Smooth muscle cell (in vitro differentiated cells): ENCODE results near the gene HSDL2. TPM values are rescaled to one million over a fixed set of nuclear protein-coding genes. Genes with fewer than 3 reads are reported as not detected.

Experiments
- DNase-seq: peaks from one replicate; lab custom pipeline; 2025; ENCODE audit not compliant: unreplicated experiment; lab: John Stamatoyannopoulos, UW
- H2AFZ ChIP-seq: fragments of 200-600 bp; sonication (generic); 2 replicates; pipeline ENCODE4 v1.6.0; 2016; ENCODE audit warnings: antibody characterized with exemption, low read depth, mild to moderate bottlenecking
- H3F3A ChIP-seq: fragments of 200-600 bp; sonication (generic); 2 replicates; pipeline ENCODE4 v1.6.0; 2017; ENCODE audit warnings: antibody characterized with exemption, low read depth
- H3K27ac ChIP-seq: fragments of 200-600 bp; sonication (generic); 2 replicates; pipeline ENCODE4 v1.5.1; 2016; ENCODE audit warnings: low read depth, mild to moderate bottlenecking
- H3K27me3 ChIP-seq: fragments of 200-600 bp; sonication (generic); 2 replicates; pipeline ENCODE4 v1.6.1; 2016; ENCODE audit warnings: low read depth, mild to moderate bottlenecking
- H3K36me3 ChIP-seq: fragments of 200-600 bp; sonication (generic); 2 replicates; pipeline ENCODE4 v1.5.1; 2016; ENCODE audit warnings: low read depth
- H3K4me1 ChIP-seq: fragments of 200-600 bp; sonication (generic); 2 replicates; pipeline ENCODE4 v1.5.1; 2016; ENCODE audit warnings: low read depth
- H3K4me2 ChIP-seq: fragments of 200-600 bp; sonication (generic); 2 replicates; pipeline ENCODE4 v1.6.0; 2016; ENCODE audit warnings: mild to moderate bottlenecking
- H3K4me3 ChIP-seq: fragments of 200-600 bp; sonication (generic); 2 replicates; pipeline ENCODE4 v1.5.1; 2016; ENCODE audit warnings: mild to moderate bottlenecking
- H3K79me2 ChIP-seq: fragments of 200-600 bp; sonication (generic); 2 replicates; pipeline ENCODE4 v1.6.0; 2016; ENCODE audit warnings: low read depth, mild to moderate bottlenecking
- H3K9ac ChIP-seq: fragments of 200-600 bp; sonication (generic); 2 replicates; pipeline ENCODE4 v1.6.0; 2016; ENCODE audit warnings: low read depth
- H3K9me3 ChIP-seq: fragments of 200-600 bp; sonication (generic); replicated peaks from 2 replicates; pipeline ENCODE4 v1.5.1; 2016; ENCODE audit warnings: low read depth
- H4K20me1 ChIP-seq: fragments of 200-600 bp; sonication (generic); 2 replicates; pipeline ENCODE4 v1.6.0; 2016; ENCODE audit warnings: low read depth
- WGBS: methylation state at CpG from one replicate; pipeline ENCODE4 v1.1.7; 2016; ENCODE audit warnings: low lambda C conversion rate; 5-methylcytosine and 5-hydroxymethylcytosine counted together
- polyA plus RNA-seq: library from polyadenylated mRNA; unstranded; fragments of >200 nt; fragmentation: Nextera tagmentation; extraction: Ambion mirVana; gene quantifications from 2 replicates; pipeline ENCODE4 v1.2.1, GENCODE V29; 2016
- total RNA-seq: library from RNA; depleted of rRNA; stranded (reverse); fragments of >200 nt; gene quantifications from 2 replicates; pipeline ENCODE4 v1.2.3, GENCODE V29; 2014
- TF ChIP-seq, protein P1 (sequence below): fragments of 200-600 bp; sonication (generic); IDR thresholded peaks from 2 replicates; pipeline ENCODE4 v1.5.1; 2017; ENCODE audit warnings: borderline replicate concordance, mild to moderate bottlenecking, antibody characterized with exemption; ENCODE audit not compliant: insufficient read depth, poor library complexity, severe bottlenecking

Gene HSDL2
- total and polyA plus RNA-seq, 2 experiments from 2014 or later, result 8.7 to 18.7 TPM

DNA sequence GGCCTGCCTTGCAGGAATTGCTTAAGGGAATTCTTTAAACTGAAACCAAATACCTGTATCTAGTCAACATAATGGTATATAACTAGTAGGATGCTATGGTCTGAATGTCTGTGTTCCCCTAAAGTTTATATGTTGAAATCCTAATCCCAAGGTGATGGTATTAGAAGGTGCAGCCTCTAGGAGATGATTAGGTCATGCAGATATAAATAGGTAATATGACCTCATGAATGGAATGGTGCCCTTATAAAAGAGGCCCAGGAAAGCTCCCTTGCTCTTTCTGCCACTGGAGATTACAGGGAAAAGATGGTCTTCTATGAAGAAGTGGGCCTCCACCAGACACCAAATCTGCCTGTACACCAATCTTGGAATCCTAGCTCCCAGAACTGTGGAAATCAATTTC lies 99.3 kb downstream of the HSDL2 start:
- Histone ChIP-seq H3K4me2 (no peak overlapping the region), H3K27ac (no peak overlapping the region), H3K4me1 (no peaks in the 10 kb centered on the region), H2AFZ (no peak overlapping the region), H3K27me3 (no peaks in the 10 kb centered on the region), H3K4me3 (no peak overlapping the region), H3F3A (no peaks in the 10 kb centered on the region), H3K9ac (no peak overlapping the region), H3K36me3 (no peaks in the 10 kb centered on the region), H3K9me3 (no peaks in the 10 kb centered on the region), H3K79me2 (no peaks in the 10 kb centered on the region), H4K20me1 (no peaks in the 10 kb centered on the region)
- no peak for DNase-seq
- TF ChIP-seq, protein P1, sequence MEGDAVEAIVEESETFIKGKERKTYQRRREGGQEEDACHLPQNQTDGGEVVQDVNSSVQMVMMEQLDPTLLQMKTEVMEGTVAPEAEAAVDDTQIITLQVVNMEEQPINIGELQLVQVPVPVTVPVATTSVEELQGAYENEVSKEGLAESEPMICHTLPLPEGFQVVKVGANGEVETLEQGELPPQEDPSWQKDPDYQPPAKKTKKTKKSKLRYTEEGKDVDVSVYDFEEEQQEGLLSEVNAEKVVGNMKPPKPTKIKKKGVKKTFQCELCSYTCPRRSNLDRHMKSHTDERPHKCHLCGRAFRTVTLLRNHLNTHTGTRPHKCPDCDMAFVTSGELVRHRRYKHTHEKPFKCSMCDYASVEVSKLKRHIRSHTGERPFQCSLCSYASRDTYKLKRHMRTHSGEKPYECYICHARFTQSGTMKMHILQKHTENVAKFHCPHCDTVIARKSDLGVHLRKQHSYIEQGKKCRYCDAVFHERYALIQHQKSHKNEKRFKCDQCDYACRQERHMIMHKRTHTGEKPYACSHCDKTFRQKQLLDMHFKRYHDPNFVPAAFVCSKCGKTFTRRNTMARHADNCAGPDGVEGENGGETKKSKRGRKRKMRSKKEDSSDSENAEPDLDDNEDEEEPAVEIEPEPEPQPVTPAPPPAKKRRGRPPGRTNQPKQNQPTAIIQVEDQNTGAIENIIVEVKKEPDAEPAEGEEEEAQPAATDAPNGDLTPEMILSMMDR, result no peak

DNA sequence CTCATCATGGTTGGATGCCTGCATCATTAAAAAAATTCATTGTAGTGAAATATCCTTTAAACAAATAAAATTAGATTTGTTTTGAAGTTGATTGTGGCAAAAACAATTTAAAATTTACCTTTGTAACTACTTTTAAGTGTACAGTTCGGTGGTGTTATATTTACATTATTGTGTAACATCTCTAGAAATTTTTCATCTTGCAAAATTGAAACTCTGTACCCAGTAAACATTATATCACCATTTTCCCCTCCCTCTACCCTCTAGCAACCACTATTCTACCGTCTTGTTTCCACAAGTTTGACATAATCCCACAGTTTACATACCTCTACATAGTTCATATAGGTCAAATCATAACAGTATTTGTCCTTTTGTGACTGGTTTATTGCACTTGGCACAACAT lies 104.7 kb downstream of the HSDL2 start:
- Histone ChIP-seq H2AFZ (no peak overlapping the region), H3K4me2 (no peak overlapping the region), H3K36me3 (no peaks in the 10 kb centered on the region), H3K4me3 (no peak overlapping the region), H3K27me3 (no peaks in the 10 kb centered on the region), H3F3A (no peaks in the 10 kb centered on the region), H3K79me2 (peaks cover 13% of the 10 kb centered on the region), H3K9ac (no peak overlapping the region), H4K20me1 (no peaks in the 10 kb centered on the region), H3K27ac (no peak overlapping the region), H3K4me1 (peaks cover 22% of the 10 kb centered on the region), H3K9me3 (no peaks in the 10 kb centered on the region)
- no peak for DNase-seq
- TF ChIP-seq, protein P1, result no peak
- 96% methylated on average over 2 of the region's 2 CpGs for WGBS

DNA sequence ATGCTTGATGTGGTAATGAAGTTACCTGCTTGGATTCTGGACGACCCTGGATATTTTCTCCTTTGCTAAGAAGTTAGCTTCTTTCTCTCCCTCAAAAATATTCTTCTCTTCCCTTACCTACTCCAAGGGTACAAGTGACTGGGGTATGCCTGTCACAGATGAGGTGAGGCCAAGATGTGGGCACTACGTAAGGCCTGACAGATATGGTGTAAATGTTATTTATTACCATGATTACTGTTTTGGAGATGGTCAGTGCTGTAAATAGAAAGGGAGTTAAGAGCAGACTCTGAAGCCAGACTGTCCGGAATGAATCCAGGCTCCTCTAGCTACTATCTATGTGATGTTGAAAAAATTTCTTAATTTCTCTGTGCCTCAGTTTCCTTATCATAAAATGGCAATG lies 105.7 kb downstream of the HSDL2 start:
- DNase-seq, result no peak
- Histone ChIP-seq H4K20me1 (no peaks in the 10 kb centered on the region), H3K4me2 (no peak overlapping the region), H3K36me3 (no peaks in the 10 kb centered on the region), H3K27ac (no peak overlapping the region), H3K4me3 (peak overlapping the region; percentile 95), H3K27me3 (no peaks in the 10 kb centered on the region), H2AFZ (no peak overlapping the region), H3K4me1 (peaks cover 32% of the 10 kb centered on the region), H3F3A (no peaks in the 10 kb centered on the region), H3K9ac (no peak overlapping the region), H3K9me3 (no peaks in the 10 kb centered on the region), H3K79me2 (peaks cover 13% of the 10 kb centered on the region)
- 81% methylated on average over 3 of the region's 3 CpGs for WGBS
- TF ChIP-seq, protein P1, result no peak

DNA sequence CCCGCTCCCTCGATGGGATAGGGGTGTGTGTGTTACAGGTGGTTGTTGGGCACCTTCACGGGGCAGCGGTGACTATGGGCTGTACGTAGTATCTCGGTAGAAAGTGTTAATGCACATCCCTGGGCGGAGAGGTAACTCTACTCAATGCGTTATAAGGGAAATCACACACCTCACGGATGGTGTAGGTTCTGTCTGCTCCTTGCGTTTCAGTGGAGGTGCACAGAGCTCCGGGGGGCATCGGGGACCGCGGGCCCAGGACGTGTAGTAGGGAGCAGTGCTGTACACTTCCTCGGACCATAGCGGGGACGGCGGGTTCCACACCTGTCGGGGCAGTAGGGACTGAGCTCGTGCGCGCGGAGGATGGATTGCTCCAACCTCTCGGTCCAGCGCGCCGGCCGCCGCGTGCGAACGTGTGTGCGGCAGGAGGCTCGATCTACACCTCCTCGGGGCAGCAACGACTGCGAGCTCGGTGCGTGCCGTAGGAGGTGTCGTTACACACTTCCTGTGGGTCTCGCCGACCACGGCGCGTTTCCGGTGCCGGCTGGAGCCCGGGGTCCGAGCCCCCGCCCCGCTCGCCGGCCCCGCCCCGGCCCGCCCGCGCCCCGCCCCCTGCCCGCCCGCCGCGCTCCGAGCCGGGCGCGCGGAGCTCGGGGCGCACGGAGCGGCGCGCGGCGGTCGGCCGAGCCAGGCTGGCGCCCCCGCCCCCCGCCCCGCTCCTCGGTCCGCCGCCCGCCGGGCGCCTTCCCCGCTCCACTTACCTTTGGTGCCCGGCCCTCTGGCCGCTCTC lies 106.5 kb downstream of the HSDL2 start, which contains the start of gene KIAA1958:
TSS of gene KIAA1958 (plus strand) at position 607 of the 787 bp plus-strand sequence. CDS start 87,254 bp downstream, outside the sequence.
- TF ChIP-seq, protein P1, result no peak
- H3K9ac ChIP-seq, result peak within 1 kb of the TSS; percentile 45
- WGBS, result 2% methylated on average over 57 of the region's 93 CpGs
- no peaks in the 10 kb centered on the region for H3F3A ChIP-seq
- peak within 1 kb of the TSS; percentile 95 for H3K4me3 ChIP-seq
- H3K27ac ChIP-seq, result no peak within 1 kb of the TSS
- peak within 1 kb of the TSS; percentile 95 for H3K4me2 ChIP-seq
- peaks cover 13% of the 10 kb centered on the region for H3K79me2 ChIP-seq
- H3K27me3 ChIP-seq, result no peaks in the 10 kb centered on the region
- H3K9me3 ChIP-seq, result no peaks in the 10 kb centered on the region
- H3K4me1 ChIP-seq, result peaks cover 32% of the 10 kb centered on the region
- H3K36me3 ChIP-seq, result no peaks in the 10 kb centered on the region
- no peaks in the 10 kb centered on the region for H4K20me1 ChIP-seq
- no peak for DNase-seq
- H2AFZ ChIP-seq, result peak within 1 kb of the TSS; percentile 96
